Spinal cord (tissue), 10 donors: ENCODE measurements around the gene ZC2HC1C. TPM values are rescaled to one million over a fixed set of nuclear protein-coding genes. Genes with fewer than 3 reads are reported as not detected.

ENCODE experiments used
- DNase-seq, 6 donors: peaks; one replicate each; pipeline versions ENCODE4 v3.0.0 to v3.0.0-alpha.2; 2013 to 2015; ENCODE audit warnings: low spot score in 6 of 6, low read depth in 4 of 6
- H3K27ac ChIP-seq: one replicate; pipeline ENCODE4 v1.5.1; 2013; ENCODE audit warnings: low read depth, low read length, control low read depth
- H3K27me3 ChIP-seq: one replicate; pipeline ENCODE4 v1.6.1; 2013; ENCODE audit warnings: low read length; ENCODE audit not compliant: control insufficient read depth, insufficient read depth
- H3K36me3 ChIP-seq: one replicate; pipeline ENCODE4 v1.6.1; 2013; ENCODE audit warnings: low read length; ENCODE audit not compliant: control insufficient read depth, insufficient read depth
- H3K4me1 ChIP-seq: one replicate; pipeline ENCODE4 v1.6.1; 2013; ENCODE audit warnings: low read length; ENCODE audit not compliant: control insufficient read depth, insufficient read depth
- H3K4me3 ChIP-seq: one replicate; pipeline ENCODE4 v1.5.1; 2013; ENCODE audit warnings: low read depth, low read length, control low read depth
- H3K9me3 ChIP-seq: one replicate; pipeline ENCODE4 v1.6.1; 2013; ENCODE audit warnings: low read length; ENCODE audit not compliant: control insufficient read depth, insufficient read depth
- WGBS: methylation state at CpG from one replicate; pipeline ENCODE4 v1.1.5; 2013; ENCODE audit warnings: missing lambda C conversion rate; ENCODE audit not compliant: insufficient coverage; 5-methylcytosine and 5-hydroxymethylcytosine counted together
- long read RNA-seq, 4 donors: transcript quantifications; one replicate each; lab custom pipeline, GENCODE V29; 2026
- polyA plus RNA-seq, 2 donors: library from polyadenylated mRNA; unstranded; fragments of 120-200 nt; gene quantifications; one replicate each; pipeline ENCODE4 v1.2.1, GENCODE V29; 2013; ENCODE audit not compliant: insufficient read length in 2 of 2
- total RNA-seq, 2 donors: library from RNA; depleted of rRNA in 1 of 2; stranded (reverse); fragments of 120-200 nt in 1 of 2; fragments of >200 nt in 1 of 2; gene quantifications; one replicate each; pipeline versions ENCODE4 v1.2.3 to v1.2.4, GENCODE V29; 2013 to 2014
- donor health status: healthy.

Gene ZC2HC1C
- total RNA-seq (1 to 10 TPM; 4.5 to 9.0 TPM), polyA plus RNA-seq (1 to 10 TPM; 5.3 to 7.2 TPM)
- long read RNA-seq, donor 1: 0 reads
- long read RNA-seq, donor 2, partial matches to known transcripts: 0 of 1 reads
- long read RNA-seq, donor 2, other reads (novel, unspliced or antisense): 0 of 1 reads
- long read RNA-seq, donor 3: 0 reads
- long read RNA-seq, donor 4: 0 reads

- Histone ChIP-seq H3K4me3 (peak within 1 kb of the TSS; percentile 64), H3K4me1 (peaks cover 20% of the 10 kb centered on the region), H3K27me3 (no peaks in the 10 kb centered on the region), H3K27ac (peak within 1 kb of the TSS; percentile 88), H3K9me3 (no peaks in the 10 kb centered on the region), H3K36me3 (no peaks in the 10 kb centered on the region)
- under 1% methylated on average over 58 of the region's 58 CpGs for WGBS
- peak; percentile 74 to 96 (median 80) for DNase-seq
Observed at GRCh38 chr14:75069121-75069810, at the start of gene ZC2HC1C. Gene ZC2HC1C (plus strand): TSS chr14:75069641. CDS start chr14:75070574, 933 bp downstream.

GRCh38 chr14:75022655-75023054 is 46.8 kb upstream of the ZC2HC1C start:
- no peak overlapping the region for H3K4me3 ChIP-seq
- H3K27me3 ChIP-seq: no peaks in the 10 kb centered on the region
- no peaks in the 10 kb centered on the region for H3K9me3 ChIP-seq
- no peaks in the 10 kb centered on the region for H3K4me1 ChIP-seq
- WGBS: 75% methylated on average over 4 of the region's 8 CpGs
- no peak for DNase-seq
- H3K36me3 ChIP-seq: peaks cover 25% of the 10 kb centered on the region
- H3K27ac ChIP-seq: no peak overlapping the region

GRCh38 chr14:75023108-75023507 is 46.3 kb upstream of the ZC2HC1C start:
- Histone ChIP-seq H3K4me1 (no peaks in the 10 kb centered on the region), H3K4me3 (no peak overlapping the region), H3K27me3 (no peaks in the 10 kb centered on the region), H3K27ac (no peak overlapping the region), H3K36me3 (peaks cover 21% of the 10 kb centered on the region), H3K9me3 (no peaks in the 10 kb centered on the region)
- WGBS: no CpG with 5 or more reads among the region's 1 CpG
- DNase-seq: no peak

- H3K4me1 ChIP-seq: no peaks in the 10 kb centered on the region
- no peak overlapping the region for H3K27ac ChIP-seq
- H3K9me3 ChIP-seq: no peaks in the 10 kb centered on the region
- 87% methylated on average over 4 of the region's 4 CpGs for WGBS
- no peak for DNase-seq
- H3K36me3 ChIP-seq: peaks cover 25% of the 10 kb centered on the region
- H3K27me3 ChIP-seq: no peaks in the 10 kb centered on the region
- no peak overlapping the region for H3K4me3 ChIP-seq
Observed at GRCh38 chr14:75025082-75025481, 44.4 kb upstream of the ZC2HC1C start.

- Histone ChIP-seq H3K27ac (no peak overlapping the region), H3K4me1 (no peaks in the 10 kb centered on the region), H3K9me3 (no peaks in the 10 kb centered on the region), H3K4me3 (no peak overlapping the region), H3K27me3 (no peaks in the 10 kb centered on the region), H3K36me3 (peaks cover 25% of the 10 kb centered on the region)
- DNase-seq: no peak
- WGBS: 95% methylated on average over 2 of the region's 2 CpGs
Observed at GRCh38 chr14:75025876-75026275, 43.6 kb upstream of the ZC2HC1C start.

- Histone ChIP-seq H3K9me3 (no peaks in the 10 kb centered on the region), H3K27ac (no peak overlapping the region), H3K4me3 (no peak overlapping the region), H3K4me1 (no peaks in the 10 kb centered on the region), H3K27me3 (no peaks in the 10 kb centered on the region), H3K36me3 (peaks cover 38% of the 10 kb centered on the region)
- no CpG with 5 or more reads among the region's 1 CpG for WGBS
- DNase-seq: no peak
Observed at GRCh38 chr14:75030147-75030546, 39.3 kb upstream of the ZC2HC1C start.

GRCh38 chr14:75032939-75033338 is 36.5 kb upstream of the ZC2HC1C start:
- Histone ChIP-seq H3K4me3 (no peak overlapping the region), H3K27me3 (no peaks in the 10 kb centered on the region), H3K36me3 (peaks cover 29% of the 10 kb centered on the region), H3K27ac (no peak overlapping the region), H3K4me1 (no peaks in the 10 kb centered on the region), H3K9me3 (no peaks in the 10 kb centered on the region)
- no peak for DNase-seq
- WGBS: no CpG with 5 or more reads among the region's 2 CpGs

GRCh38 chr14:75040507-75040906 is 28.9 kb upstream of the ZC2HC1C start:
- peaks cover 4% of the 10 kb centered on the region for H3K4me1 ChIP-seq
- no peaks in the 10 kb centered on the region for H3K9me3 ChIP-seq
- no peaks in the 10 kb centered on the region for H3K27me3 ChIP-seq
- peaks cover 19% of the 10 kb centered on the region for H3K36me3 ChIP-seq
- no peak overlapping the region for H3K27ac ChIP-seq
- WGBS: no CpG with 5 or more reads among the region's 1 CpG
- no peak overlapping the region for H3K4me3 ChIP-seq
- no peak for DNase-seq

GRCh38 chr14:75040959-75041358 is 28.5 kb upstream of the ZC2HC1C start:
- no peaks in the 10 kb centered on the region for H3K27me3 ChIP-seq
- H3K4me1 ChIP-seq: peaks cover 4% of the 10 kb centered on the region
- WGBS: 100% methylated on average over 2 of the region's 2 CpGs
- H3K27ac ChIP-seq: no peak overlapping the region
- H3K9me3 ChIP-seq: no peaks in the 10 kb centered on the region
- peaks cover 19% of the 10 kb centered on the region for H3K36me3 ChIP-seq
- DNase-seq: no peak
- H3K4me3 ChIP-seq: no peak overlapping the region

- Histone ChIP-seq H3K27ac (no peak overlapping the region), H3K4me1 (peaks cover 4% of the 10 kb centered on the region), H3K4me3 (no peak overlapping the region), H3K27me3 (no peaks in the 10 kb centered on the region), H3K9me3 (no peaks in the 10 kb centered on the region), H3K36me3 (peaks cover 17% of the 10 kb centered on the region)
- no CpG with 5 or more reads among the region's 4 CpGs for WGBS
- DNase-seq: no peak
Observed at GRCh38 chr14:75041613-75042012, 27.8 kb upstream of the ZC2HC1C start.
